ENCODE data around the gene IL1R2.

The IL1R2 gene

GRCh38 chr2:101975171-101975870 lies 16.4 kb upstream of the IL1R2 start:
- no peak for DNase-seq (ENCODE audit: low spot score)

- no peak for DNase-seq (ENCODE audit: low spot score)
Measured at GRCh38 chr2:101976891-101977290, 14.9 kb upstream of the IL1R2 start.

DNA sequence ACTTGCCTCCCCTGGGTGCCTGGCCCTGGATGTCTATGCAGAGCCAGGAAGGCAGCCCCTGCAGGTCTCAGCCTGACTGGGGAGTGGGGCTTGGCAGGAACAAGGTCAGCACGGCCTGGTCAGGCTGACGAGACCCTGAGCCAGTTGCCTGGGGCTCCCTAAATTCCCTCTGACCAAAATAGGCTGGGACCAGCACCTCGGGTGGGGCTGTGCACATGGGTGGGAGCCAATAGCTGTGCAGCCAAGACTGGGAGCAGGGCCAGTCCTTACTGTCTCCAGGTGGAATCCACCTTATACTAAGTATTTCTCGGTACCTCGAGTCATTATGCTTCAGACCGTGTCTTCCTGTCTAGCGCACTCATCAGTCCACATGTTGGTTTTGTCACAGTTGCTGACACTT lies 11.4 kb upstream of the IL1R2 start:
- DNase-seq (ENCODE audit: low spot score) = no peak

DNA sequence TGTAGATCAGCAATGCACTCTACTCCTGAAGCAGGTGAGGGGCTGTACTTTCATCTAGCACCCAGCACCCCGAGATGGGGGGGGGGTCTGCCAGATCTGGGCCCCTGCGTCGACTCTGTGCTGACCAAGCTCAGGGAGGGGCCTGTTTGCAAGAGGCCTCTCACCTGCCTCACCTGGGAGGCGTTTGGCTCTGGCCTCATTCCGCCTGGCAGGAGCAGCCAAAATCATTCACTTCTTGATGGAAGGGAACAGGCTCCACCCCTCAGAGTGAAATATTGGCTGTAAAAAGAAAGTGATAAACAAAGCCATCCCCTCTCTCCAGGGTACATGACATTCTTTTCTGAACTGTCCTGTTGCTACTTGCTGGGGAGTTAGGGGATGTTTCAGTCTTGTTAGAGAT lies 10.7 kb upstream of the IL1R2 start:
- no peak for DNase-seq (ENCODE audit: low spot score)

DNA sequence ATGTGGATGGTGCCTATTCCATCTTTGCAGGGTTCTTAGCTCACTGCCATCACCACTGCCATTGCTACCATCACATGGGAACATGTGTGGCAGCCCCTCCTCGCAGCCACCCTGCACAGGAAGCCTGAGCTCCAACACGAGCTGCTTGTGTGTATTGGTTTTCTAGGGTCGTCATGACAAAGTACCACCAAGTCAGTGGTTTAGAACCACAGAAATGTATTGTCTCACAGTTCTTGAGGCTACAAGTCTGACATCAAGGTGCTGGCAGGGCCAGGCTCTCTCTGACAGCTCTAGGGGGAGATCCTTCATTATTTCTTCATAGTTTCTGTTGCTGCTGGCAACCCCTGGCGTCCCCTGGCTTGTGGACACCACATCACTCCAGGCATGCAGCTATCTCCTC lies 10.3 kb upstream of the IL1R2 start:
- DNase-seq (ENCODE audit: low spot score) = no peak

DNA sequence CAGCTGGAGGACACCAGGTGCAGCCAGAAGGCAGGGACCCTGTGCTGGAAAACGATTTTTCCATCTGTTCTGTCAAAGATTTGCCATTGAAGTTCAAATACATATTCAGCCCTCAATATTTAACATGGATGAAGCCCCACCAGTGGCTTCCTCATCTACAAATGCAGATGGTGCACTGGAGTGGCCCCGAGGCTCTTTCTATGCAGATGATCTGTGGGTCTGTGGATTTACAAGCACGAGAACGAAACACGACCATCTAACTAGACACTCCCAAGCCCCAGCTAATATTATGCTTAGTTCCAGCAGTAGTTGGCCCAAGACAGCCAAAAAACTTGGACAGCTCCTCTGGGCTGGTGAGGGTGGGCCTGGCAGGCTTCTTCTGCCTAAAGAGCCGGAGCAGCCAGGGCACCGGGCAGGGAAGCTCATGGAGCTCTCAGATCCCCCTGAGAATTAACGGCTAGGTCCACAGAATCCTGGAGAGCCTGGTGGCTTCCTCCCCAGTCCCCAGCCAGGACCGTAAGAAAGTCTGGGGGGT lies 9.2 kb upstream of the IL1R2 start:
- no peak for DNase-seq (ENCODE audit: low spot score)

- DNase-seq (ENCODE audit: low spot score) = no peak
Measured at GRCh38 chr2:101983486-101983885, 8.3 kb upstream of the IL1R2 start.

DNA sequence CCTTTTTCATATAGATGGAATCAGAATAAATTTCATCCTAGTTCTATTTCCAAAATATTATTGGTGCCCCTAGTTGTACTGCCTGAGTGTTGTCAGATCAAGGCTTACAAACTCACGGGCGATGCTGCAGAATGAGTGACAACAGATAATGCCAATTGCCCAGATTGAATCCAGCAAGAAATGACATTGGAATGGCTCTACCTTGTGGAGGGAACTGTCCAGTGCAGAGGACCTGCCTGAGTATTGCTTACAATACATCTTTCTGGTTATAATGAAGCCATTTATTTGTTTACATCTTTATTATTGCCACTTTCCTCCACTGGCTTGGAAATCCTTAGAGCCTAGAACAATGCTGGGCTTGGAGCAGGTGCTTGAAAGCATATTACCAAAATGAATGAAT lies 7.8 kb upstream of the IL1R2 start:
- peak; percentile 29 for DNase-seq (ENCODE audit: low spot score)

DNA sequence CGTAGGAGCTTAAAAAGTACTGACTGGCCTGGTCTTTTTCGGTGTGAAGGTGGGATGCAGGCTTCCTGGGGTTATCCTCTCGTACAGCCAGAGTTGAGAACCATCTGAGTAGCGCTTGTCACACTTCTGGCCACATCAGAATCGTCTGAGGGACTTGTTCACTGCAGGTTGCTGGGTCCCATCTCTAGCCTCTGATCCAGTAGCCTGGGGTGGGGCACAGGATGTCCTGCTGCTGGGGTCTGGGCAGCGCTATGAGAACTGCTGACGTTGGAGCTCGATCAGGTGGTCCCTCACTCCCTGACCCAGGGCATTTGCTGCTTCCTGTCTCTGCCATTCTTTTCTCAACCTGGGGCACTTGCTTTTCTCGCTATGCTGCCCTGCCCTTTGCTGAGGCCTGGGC lies 7.1 kb upstream of the IL1R2 start:
- DNase-seq (ENCODE audit: low spot score) = no peak

DNA sequence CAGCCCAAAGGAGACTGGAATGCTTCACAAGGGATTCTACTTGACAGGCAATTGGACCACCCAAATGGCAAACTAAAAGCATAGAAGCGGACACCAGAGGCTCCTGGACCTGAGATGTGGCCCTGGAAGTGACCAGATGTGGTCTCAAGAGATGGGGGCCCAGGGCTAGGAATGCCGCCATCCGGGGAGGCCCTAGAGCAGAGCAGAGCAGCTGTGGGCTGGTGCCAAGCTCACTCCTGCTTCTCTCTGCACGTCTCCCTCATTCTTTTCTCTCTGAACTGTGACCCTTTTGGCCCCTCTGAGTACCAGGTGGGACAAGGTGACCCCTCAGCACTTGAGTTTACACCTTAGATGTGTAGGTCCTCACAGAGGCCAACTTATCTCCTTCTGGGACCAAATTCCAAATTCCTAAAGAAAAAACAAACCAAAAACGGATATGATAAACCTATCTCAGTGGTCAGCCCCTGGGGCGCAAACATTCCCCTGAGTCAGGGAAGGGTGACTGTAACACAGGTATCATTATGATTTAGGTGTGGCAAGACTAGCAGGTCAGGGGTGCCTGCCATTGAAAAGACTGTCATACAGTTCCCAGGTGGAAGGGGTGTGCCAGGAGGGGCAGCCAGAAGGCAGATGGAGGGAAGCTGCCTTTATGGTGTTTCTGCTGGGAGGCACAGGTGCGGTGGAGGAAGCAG lies 6.5 kb upstream of the IL1R2 start:
- DNase-seq (ENCODE audit: low spot score) = no peak

- no peak for DNase-seq (ENCODE audit: low spot score)
Measured at GRCh38 chr2:101985793-101986164, 6.0 kb upstream of the IL1R2 start.

DNA sequence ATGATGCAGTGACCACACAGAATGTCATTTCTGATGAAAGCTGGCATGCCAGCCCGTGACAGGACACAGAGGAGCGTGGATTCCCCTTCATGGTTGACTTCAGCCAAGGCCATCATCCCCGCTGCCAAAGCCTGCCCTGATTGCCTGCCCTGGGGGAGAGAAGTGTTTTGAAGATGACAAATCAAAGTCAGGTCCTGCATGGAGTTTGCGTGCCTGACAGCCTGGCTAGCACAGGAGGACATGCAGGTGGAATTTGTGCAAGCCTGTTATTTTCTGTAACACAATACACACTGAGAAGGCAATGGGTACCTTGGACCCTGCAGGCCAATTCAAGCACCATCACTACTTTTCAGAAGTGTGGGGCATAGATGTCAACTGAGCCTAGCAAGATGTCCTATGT lies 5.4 kb upstream of the IL1R2 start:
- no peak for DNase-seq (ENCODE audit: low spot score)

DNA sequence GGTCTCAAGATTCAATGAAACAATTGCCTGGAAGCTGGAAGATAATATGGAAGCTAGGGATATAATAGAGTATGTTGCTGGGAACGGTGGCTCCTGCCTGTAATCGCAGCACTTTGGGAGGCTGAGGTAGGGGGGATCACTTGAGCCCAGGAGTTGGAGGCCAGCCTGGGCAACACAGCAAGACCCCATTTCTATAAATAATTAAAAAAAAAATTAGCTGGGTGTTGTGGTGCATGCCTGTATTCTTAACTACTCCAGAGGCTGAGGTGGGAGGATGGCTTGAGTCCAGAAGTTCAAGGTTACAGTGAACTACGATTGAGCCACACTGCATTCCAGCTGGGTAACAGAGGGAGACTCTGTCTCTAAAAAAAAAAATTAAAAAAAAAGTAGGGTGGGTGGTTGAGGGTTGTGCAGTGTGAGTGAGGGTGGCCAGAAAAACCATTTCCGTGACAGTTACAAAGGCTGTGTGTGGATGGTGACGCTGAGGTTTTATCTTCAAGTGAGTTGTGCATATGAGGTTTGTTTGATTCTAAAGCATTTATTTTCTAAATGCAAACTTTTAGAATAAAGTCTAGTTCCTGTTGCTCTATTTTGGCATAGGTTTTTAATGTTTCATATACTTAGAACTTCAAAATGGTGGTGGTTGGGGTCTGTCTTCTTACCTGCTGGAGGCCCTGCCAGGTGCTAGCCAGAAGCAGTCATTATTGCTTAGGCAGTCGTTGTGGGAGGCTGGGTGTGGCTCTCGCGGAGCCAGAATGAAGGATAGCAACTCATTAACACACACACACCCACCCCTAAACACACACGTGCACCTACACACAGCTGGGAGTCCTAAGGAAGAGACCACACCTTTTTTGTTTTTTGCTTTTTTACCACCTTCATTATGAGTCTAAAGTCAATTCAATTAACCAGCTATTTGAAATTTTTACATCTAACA lies 4.7 kb upstream of the IL1R2 start:
- DNase-seq (ENCODE audit: low spot score) = no peak

- DNase-seq (ENCODE audit: low spot score) = no peak
Measured at GRCh38 chr2:101987832-101988231, 3.9 kb upstream of the IL1R2 start.

DNA sequence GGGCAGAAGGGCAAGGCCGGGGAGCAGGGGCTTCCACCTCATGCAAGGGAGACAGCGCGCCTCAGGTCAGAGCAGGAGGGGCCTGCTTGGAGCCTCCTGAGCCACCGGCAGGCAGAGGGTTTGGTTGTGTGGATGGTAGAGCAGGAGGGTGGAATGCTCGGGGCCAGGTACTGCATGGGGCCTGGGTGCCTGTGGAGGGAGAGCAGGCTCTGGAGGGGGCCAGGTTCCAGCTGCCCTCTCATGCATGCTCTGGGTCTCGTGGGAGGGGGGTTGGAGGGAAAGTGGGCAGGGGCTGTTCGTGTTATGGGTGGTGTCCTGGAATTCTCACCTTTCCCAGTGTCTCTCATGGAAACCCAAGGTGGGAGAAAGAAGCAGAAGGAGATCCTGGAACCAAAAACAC lies 3.2 kb upstream of the IL1R2 start:
- DNase-seq (ENCODE audit: low spot score) = no peak

GRCh38 chr2:101989740-101990460 lies 1.9 kb upstream of the IL1R2 start:
- no peak for DNase-seq (ENCODE audit: low spot score)

DNA sequence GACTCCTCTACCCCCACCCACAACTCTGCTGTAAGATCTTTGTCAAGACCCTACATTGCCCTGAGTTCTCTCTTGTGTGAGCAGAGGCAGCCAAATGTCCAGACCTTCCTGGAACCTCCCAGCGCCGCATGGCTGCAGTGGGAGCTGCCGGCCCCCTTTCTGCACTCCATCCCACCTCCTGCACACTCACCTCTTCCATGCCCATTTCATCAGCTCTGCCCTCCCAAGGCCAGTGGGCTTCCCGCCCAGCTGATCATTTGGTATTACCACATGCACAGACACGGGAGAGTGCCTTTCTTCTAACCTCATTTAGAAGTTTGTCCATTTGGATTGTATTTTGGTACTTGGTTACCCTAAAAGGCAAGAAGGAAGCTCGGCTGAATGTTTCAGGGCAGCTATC lies 2.0 kb downstream of the IL1R2 start:
- no peak for DNase-seq (ENCODE audit: low spot score)

- DNase-seq (ENCODE audit: low spot score) = no peak
Measured at GRCh38 chr2:101995019-101995418, 3.3 kb downstream of the IL1R2 start.

DNA sequence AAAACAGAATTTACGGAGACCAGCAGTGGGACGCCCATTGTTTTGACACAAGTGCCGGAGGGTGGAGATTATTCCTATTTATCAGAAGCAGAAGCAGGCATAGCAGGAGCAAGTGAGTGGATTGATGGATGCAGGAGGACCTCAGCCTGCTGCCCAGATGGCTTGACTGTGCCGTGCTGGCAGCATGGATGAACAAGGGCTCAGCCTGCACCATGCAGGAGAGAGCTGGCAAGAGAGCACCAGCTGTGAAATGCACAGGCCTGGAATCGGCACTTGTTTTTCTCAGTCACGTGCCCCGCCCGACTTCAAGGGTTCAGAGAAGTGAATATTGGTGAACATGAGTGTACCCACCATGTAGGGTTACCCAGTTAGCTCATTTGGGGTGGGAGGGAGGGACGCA lies 4.0 kb downstream of the IL1R2 start:
- no peak for DNase-seq (ENCODE audit: low spot score)

DNA sequence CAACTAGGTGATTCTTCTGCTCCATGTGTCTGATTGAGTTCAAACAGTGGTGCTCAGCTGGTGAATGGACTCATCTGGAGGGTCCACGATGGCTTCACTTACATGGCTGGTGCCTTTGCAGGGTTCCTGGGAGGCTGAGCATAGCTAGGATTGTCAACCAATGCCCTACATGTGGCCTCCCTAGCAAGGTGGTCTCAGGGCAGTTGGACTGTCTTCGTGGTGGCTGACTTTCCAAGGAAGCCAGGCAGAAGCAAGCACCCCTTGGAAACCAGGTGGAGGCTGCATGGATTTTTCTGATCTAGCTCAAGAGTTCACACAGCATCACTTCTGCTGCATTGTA lies 6.8 kb downstream of the IL1R2 start:
- DNase-seq (ENCODE audit: low spot score) = no peak

DNA sequence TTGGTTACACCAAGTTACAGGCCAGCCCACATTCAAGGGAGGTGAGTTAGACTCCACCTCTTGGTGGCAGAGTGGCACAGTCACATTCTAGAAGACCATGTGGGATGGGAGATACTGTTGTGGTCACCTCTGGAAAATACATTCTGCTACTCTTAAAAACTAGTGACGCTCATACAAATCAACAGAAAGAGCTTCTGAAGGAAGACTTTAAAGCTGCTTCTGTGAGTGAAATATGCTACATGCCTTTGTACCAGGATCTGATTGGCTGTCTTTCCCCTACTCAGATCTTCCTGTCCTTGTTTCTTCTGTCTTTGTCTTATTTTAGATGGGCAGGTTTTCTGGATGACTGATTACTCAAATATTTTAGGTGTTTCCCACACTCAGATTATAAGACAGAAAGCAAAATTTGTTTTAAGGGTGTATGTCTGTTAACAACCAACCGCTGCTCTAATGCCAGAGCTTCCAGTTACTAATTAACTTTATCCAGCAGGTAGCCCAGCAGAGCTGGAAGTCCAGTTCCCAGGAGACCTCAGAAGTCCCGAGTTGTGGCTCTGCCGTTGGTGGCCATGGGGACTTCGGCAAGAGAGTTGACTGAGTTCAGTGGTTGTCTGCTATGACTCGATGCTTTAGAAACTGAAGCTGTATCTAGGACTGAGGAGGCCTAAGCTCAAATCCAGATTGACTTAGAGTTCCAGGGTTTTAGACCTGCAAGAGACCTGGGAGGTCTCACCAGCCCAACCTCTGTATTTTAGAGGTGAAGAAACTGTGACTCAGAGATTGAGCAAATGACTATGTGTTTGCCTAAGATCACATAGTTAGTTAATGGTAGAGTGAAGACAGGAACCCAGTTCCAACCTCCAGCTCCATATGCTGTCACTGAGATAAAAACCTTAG lies 7.4 kb downstream of the IL1R2 start:
- DNase-seq (ENCODE audit: low spot score) = no peak
